Nephron (organoid): ENCODE measurements around the gene ZNF784.

Source experiments
- H3K27ac Mint-ChIP-seq, 3 experiments: 2 replicates each; pipeline ENCODE4 v1.8.0; 2020; ENCODE audit warnings: mixed read lengths in 3 of 3, mild to moderate bottlenecking in 2 of 3, moderate library complexity in 1 of 3
- H3K27me3 Mint-ChIP-seq: 2 replicates; pipeline ENCODE4 v1.8.0; 2021; ENCODE audit warnings: low read depth, mild to moderate bottlenecking, moderate library complexity, mixed read lengths
- H3K36me3 Mint-ChIP-seq: 2 replicates; pipeline ENCODE4 v1.8.0; 2020; ENCODE audit warnings: low read depth, mixed read lengths
- H3K4me1 Mint-ChIP-seq: 2 replicates; pipeline ENCODE4 v1.8.0; 2020; ENCODE audit warnings: mixed read lengths
- H3K4me3 Mint-ChIP-seq, 3 experiments: 2 replicates each; pipeline ENCODE4 v1.8.0; 2020; ENCODE audit warnings: mild to moderate bottlenecking in 3 of 3, mixed read lengths in 3 of 3, moderate library complexity in 2 of 3
- H3K9me3 Mint-ChIP-seq: 2 replicates; pipeline ENCODE4 v1.8.0; 2020; ENCODE audit warnings: mixed read lengths
- TF ChIP-seq, protein P1 (sequence below), 3 experiments: fragments of 200-600 bp; sonication (generic); IDR thresholded peaks; one replicate each; pipeline ENCODE4 v1.5.0; 2021; ENCODE audit warnings: antibody characterized with exemption in 3 of 3; ENCODE audit not compliant: unreplicated experiment in 3 of 3

Gene ZNF784

DNA sequence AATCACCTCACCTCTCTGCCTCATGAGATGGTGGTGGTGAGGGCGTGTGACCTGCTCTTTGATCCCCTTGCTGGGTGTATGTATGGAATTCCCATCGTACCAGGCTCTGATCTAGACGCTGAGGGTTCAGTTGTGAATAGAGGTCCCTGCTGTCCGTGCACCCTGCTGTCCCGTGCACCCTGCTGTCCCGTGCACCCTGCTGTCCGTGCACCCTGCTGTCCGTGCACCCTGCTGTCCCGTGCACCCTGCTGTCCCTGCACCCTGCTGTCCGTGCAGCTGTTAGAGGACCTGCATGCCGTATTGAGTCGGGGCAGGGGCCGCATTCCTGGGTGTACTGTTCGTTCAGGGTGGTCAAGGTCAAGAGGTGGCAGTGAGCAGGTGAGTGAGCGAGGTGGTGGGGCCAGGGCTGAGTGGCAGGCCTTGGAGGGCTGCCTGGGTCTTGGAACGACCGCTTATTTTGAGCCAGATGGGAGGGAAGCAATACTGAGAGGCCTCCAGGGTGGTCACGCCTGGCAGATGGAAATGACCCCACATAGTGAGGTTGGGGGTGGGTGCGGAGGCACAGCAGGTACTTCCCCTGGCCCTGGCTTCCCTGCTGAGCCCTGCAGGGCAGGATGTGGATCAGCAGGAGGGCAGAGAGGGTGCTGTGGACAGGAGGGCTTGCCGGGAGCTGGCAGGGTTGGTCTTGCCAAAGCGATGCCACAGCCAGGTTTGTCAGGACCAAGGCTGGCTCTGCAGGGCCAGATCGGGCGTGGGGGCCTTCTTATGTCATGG is 46.1 kb upstream of the ZNF784 start:
- H3K9me3 Mint-ChIP-seq, result no peaks in the 10 kb centered on the region
- no peak overlapping the region for H3K27ac Mint-ChIP-seq
- H3K4me3 Mint-ChIP-seq, result peak overlapping the region in 1 of 3 experiments; percentile 27
- H3K27me3 Mint-ChIP-seq, result no peaks in the 10 kb centered on the region
- peaks cover 59% of the 10 kb centered on the region for H3K36me3 Mint-ChIP-seq
- TF ChIP-seq, protein P1, sequence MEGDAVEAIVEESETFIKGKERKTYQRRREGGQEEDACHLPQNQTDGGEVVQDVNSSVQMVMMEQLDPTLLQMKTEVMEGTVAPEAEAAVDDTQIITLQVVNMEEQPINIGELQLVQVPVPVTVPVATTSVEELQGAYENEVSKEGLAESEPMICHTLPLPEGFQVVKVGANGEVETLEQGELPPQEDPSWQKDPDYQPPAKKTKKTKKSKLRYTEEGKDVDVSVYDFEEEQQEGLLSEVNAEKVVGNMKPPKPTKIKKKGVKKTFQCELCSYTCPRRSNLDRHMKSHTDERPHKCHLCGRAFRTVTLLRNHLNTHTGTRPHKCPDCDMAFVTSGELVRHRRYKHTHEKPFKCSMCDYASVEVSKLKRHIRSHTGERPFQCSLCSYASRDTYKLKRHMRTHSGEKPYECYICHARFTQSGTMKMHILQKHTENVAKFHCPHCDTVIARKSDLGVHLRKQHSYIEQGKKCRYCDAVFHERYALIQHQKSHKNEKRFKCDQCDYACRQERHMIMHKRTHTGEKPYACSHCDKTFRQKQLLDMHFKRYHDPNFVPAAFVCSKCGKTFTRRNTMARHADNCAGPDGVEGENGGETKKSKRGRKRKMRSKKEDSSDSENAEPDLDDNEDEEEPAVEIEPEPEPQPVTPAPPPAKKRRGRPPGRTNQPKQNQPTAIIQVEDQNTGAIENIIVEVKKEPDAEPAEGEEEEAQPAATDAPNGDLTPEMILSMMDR (IDR thresholded peaks at IDR 0.05; ENCODE audit: unreplicated experiment in 3 of 3), result no peak
- peaks cover 18% of the 10 kb centered on the region for H3K4me1 Mint-ChIP-seq

DNA sequence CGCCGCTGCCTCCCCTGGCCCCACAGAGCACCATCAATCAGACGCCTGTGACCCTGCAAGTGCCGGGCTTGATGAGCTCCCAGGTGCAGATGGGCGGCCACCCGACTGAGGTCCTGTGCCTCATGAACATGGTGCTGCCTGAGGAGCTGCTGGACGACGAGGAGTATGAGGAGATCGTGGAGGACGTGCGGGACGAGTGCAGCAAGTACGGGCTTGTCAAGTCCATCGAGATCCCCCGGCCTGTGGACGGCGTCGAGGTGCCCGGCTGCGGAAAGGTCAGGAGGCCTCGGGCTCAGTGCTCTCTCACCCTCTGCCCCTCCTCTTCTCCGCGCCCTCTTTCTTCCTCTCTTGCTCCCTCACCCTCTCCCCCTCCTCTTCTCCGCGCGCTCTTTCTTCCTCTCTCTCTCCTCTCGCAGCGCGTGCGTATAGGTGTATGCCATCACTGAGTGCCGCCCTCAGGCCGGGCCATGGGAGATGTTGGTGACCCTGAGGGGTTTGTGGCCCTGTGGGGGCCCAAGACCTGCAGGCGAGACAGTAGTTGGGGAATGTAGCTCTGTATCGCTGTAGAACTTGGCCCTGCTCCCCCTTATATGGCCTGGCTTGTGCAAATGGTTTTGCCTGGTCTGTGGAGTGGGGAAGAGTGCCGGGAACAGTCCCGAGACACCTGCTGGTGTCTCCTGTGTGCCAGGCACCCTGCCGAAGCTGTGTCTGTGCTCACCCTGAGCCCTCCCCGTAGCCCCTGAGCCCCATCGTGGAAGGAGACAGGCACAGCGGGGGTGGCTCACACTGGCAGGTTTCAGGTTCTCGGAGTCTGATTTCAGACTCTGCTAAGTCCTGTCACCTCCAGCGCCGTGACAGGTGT is 45.3 kb upstream of the ZNF784 start:
- Mint-ChIP-seq H3K27ac (no peak overlapping the region), H3K36me3 (peaks cover 63% of the 10 kb centered on the region), H3K9me3 (no peaks in the 10 kb centered on the region), H3K4me1 (peaks cover 15% of the 10 kb centered on the region), H3K27me3 (no peaks in the 10 kb centered on the region), H3K4me3 (no peak overlapping the region)
- TF ChIP-seq, protein P1 (IDR thresholded peaks at IDR 0.05; ENCODE audit: unreplicated experiment in 3 of 3), result no peak

DNA sequence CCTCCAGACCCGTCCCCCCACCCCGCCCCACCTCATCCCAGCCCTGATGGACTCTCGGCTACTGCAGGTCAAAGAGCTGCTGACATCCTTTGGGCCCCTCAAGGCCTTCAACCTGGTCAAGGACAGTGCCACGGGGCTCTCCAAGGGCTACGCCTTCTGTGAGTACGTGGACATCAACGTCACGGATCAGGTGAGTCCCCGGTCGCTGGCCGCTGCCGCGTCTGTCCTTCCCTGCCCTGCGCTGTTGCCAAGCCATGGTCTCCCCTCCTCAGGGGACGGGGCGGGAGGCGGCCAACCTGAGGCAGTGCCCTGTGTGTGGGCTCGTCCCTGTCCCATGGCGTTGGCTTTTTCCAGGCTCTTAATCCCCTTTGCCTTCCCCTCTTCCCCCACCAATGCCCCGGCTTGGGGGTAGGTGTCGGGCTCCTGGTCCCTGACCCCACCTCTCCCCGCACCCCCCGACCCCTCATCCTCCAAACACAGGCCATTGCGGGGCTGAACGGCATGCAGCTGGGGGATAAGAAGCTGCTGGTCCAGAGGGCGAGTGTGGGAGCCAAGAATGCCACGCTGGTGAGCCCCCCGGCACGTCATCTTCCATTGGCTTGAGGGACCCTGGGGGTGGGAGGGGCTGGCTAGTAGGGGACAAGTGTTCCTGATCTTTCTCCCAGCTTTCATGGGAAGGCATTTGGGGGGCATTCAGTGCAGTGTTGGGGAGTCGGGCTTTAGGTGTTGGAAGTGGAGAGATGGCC is 44.4 kb upstream of the ZNF784 start:
- peaks cover 68% of the 10 kb centered on the region for H3K36me3 Mint-ChIP-seq
- H3K4me3 Mint-ChIP-seq, result no peak overlapping the region
- H3K27me3 Mint-ChIP-seq, result no peaks in the 10 kb centered on the region
- H3K9me3 Mint-ChIP-seq, result no peaks in the 10 kb centered on the region
- peaks cover 10% of the 10 kb centered on the region for H3K4me1 Mint-ChIP-seq
- TF ChIP-seq, protein P1 (IDR thresholded peaks at IDR 0.05; ENCODE audit: unreplicated experiment in 3 of 3), result no peak
- no peak overlapping the region for H3K27ac Mint-ChIP-seq

DNA sequence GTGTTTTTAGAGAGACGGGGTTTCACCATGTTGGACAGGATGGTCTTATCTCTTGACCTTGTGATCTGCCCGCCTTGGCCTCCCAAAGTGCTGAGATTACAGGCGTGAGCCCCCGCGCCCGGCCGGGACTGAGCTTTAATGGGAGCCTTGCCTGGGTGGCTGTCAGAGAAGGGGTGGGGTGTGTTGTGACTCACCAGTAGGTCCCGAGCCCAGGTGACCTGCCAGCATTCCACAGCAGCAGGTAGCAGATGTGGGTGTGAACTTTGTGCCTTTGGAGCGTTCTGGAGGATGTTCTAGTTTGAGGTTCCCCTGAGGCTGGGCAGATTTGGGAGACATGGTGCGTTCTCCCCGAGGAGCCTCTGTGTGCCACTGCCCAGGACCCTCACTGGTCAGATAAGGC is 43.6 kb upstream of the ZNF784 start:
- H3K36me3 Mint-ChIP-seq, result peaks cover 69% of the 10 kb centered on the region
- TF ChIP-seq, protein P1 (IDR thresholded peaks at IDR 0.05; ENCODE audit: unreplicated experiment in 3 of 3), result no peak

DNA sequence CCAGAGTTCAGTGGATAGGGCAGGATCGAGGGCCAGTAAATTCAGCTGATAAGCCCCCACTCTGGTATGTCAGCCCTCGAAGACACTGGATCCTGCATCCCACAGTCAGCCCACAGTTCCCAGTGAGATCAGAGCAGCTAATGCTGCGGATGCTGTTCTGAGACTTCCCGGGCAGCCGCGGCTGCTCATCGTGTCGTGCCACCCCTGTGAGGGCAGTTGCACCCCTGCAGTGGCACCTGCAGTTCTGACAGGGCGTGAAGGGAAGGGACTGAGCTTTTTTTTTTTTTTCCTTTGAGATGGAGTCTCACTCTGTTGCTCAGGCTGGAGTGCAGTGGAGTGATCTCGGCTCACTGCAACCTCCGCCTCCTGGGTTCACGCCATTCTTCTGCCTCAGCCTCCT is 43.1 kb upstream of the ZNF784 start:
- Mint-ChIP-seq H3K27me3 (no peaks in the 10 kb centered on the region), H3K4me3 (no peak overlapping the region), H3K9me3 (no peaks in the 10 kb centered on the region), H3K4me1 (peaks cover 4% of the 10 kb centered on the region), H3K27ac (no peak overlapping the region), H3K36me3 (peaks cover 74% of the 10 kb centered on the region)
- TF ChIP-seq, protein P1 (IDR thresholded peaks at IDR 0.05; ENCODE audit: unreplicated experiment in 3 of 3), result no peak

More for the DNA sequence above, 43.6 kb upstream of the ZNF784 start:
- Mint-ChIP-seq H3K4me3 (no peak overlapping the region), H3K4me1 (peaks cover 4% of the 10 kb centered on the region), H3K9me3 (no peaks in the 10 kb centered on the region), H3K27me3 (no peaks in the 10 kb centered on the region), H3K27ac (no peak overlapping the region)
